NCI-H446 (cell line): ENCODE data around the gene TMEM164.
A peak's percentile ranks its signal among the peaks of the same experiment; 100 is the strongest.

Experiments used
- DNase-seq, 2 experiments: peaks; one replicate each; lab custom pipeline; 2025; lab: John Stamatoyannopoulos, UW

TMEM164 gene

DNA sequence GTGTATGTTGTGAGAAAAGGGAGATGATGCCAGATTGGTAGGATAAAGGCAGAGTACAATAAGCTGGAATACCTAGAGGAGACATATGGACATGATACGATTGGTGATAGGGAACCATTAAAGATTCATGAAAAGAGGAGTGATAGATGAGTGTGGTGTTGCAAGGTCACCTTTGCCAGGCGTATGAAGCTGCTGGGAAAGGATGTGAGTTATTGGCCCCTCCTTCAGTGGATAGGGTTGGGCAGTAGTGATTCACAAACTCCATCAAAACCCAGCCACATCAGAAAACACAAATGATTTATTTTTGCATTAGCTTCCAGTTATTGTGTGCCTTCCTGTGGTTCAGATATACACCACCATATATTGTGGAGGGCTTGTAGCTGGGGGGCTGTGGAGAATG is 34.3 kb downstream of the TMEM164 start:
- DNase-seq, result no peak

DNA sequence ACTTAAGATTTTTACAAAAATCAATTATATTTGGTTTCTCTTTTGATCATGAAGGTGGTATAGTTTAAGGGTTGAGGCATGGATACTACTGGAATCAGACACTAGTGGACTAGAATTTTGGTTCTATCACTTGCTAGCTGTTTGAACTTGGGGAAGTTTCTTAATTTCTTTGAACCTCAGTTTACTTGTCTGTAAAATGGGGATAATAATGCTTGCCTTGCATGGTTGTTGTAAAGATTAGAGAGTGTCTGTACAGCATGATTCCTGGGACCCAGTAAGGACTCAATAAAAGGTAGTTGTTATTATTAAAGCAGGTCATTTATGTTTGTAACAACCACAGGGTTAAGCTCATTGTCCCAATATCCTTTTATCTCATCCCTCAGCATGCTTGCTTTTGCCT is 36.0 kb downstream of the TMEM164 start:
- no peak for DNase-seq

DNA sequence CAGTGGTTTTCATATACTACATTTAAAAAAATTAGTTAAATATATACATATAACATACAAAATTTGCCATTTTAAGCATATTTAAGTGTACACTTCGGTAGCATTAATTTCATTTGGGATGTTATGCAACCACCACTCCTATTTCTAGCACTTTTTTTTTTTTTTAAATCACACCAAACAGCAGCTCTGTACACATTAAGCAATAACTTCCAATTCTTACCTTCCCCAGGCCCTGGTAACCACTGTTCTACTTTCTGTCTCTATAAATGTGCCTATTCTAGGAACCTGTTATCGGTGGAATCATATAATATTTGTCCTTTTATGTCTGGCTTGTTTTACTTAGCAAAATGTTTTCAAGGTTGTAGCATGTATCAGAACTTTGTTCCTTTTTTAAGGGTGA is 39.1 kb downstream of the TMEM164 start:
- DNase-seq, result no peak

DNA sequence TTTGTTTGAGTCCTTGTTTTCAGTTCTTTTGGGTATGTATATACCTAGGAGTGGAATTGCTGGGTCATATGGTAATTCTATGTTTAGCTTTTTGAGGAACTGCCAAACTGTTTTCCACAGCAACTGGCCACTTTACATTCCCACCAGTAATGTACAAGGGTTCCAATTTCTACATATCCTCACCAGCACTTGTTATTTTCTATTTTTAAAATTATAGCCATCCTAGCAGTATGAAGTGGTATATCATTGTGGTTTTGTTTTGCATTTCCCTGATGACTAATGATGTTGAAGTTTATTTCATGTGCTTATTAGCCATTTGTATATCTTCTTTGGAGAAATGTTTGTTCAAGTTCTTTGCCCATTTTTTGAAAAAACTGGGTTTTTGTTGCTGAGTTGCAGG is 39.6 kb downstream of the TMEM164 start:
- DNase-seq, result no peak

DNA sequence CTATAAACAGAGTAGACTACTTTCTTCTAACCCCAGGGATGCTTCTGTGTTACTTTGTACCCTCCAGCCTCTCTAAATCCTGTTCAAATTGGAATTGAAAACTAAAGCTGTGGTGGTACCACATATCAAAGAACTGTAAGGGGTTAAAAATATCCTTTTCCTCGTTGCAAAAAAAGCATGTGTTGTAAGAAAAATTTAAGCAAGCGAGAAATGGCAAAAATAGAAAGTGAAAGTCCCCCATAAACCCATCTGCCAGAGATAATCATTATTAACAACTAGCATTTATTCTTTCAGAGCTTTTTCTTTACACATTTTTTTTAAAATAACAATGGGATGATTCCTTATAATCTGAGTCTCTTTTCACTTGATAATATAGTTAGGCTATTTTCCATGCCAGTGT is 40.6 kb downstream of the TMEM164 start:
- DNase-seq, result no peak

DNA sequence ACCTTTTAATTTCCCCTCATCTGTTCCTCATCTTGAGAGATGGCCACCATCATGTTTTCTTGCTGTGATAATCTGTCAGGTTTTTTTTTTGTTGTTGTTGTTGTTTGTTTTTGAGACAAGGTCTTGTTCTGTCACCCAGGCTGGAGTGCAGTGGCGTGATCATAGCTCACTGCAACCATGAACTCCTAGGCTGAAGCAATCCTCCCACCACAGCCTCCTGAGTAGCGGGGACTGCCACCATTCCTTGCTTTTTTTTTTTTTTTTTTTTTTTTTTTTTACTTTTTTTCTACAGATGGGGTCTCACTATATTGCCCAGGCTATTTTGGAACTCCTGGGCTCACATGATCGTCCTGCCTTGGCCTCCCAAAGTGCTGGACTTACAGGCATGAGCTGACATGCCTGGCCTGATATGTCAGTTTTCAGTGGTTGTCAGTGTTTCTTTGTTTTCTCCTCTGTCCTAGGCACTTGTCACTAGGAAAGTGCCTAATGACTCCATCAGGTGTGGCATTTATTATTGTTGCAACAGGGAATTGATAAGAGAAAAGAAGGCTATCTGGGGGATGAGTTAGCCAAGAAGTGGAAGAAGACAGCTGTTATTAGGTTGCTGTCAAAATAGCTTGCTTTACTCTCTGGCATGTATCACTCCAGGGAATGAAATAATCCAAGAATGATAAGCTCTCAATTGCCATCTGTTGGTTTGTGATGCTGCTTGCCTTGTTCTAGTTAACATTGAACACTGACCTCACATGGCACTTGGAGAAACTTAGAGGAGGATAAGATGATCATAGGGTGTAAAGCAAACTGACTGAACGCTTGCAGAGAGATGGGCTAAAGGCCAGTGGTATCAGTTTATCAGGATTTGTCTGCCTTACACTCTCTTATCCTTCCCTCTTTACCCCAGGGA is 41.7 kb downstream of the TMEM164 start:
- DNase-seq, result peak in 1 of 2 experiments; percentile 58

DNA sequence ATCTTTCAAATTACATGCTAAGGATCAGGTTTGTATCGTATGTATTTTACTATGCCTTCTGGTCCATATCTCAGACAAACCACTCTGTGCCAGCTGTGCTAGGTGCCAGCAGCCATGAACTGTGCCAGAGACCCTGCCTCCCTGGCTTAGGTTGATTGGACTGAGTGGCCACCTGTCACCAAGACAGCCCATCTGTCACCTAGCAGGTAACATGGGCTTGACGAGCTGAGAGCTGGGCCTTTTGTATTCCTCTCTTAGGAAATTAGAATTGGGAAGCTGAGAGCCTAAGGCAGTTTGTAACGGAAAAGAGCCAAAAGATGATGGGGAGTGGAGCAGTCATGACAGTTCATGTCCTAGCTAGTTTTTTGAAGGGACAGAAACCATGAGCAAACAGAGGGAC is 42.5 kb downstream of the TMEM164 start:
- peak; percentile 16 to 64 for DNase-seq

DNA sequence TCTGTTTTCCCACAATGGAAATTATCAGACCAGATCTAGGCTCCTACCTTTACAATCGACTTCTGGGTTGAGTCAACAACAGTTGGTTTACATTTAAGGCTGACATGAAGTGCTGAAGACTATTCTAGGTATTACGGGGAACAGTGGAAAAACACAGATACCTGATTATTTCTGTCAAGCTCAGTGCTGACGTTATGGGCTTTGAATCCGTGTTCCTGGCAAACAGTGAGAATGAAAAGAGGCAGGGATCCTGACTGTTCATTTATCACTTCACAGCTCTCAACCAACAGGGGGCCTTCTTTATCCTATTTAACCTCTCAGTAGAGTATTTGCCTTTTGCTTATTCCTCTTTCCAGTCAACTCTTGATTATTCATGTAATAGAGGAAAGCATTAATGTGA is 43.1 kb downstream of the TMEM164 start:
- DNase-seq, result peak in 1 of 2 experiments; percentile 6

DNA sequence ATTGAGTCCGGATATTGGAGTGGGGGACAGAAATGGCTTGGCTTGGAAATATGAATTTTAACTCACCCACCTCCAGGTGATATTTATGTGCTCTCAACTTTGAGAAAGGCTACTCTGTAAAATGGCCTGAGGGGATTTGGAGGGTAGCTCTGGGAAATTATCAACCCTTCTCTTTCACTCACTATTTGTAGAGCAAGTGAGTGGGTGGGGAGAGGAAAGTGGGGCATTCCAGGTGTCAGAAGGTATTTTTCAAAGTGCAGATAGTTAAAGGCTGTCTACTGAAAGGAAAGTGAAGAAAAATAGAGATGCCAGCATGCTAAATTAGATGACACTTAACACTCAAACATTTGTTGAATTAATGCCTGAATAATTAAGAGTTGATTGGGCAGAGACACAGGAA is 44.1 kb downstream of the TMEM164 start:
- DNase-seq, result no peak

DNA sequence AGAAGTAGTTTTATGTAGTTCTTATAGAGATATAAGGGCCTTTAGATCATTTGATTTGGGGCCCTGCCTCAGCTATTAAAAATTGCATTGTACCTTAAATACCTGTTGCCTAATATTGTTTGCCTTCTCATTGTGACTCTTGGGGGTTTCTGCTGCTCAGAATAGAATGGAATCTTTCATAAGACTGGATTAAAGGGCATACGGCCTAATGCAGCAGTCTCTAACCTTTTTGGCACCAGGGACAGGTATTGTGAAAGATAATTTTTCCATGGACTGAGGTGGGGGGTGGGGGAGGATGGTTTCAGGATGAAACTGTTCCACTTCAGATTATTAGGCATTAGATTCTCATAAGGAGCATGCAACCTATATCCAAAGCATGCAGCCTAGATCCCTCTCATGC is 46.2 kb downstream of the TMEM164 start:
- no peak for DNase-seq

DNA sequence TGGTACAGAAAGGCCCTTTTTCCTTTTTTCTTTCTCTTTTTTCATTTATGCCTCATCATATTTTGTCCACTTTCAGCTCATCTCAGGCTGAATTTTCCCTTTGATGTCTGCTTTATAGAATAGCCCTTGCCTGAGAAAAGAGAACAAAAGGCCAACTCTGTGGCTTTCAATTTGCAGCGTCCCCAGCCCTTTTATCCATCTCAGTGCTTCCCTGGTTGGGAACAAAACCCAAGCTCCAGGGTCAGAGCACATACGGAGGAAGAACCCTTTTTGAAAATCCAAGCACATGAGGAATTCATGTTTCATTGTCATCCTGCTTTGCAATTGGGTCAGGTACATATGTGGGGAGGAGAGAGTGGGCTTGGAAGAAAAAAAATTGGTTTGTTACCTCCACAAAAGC is 47.5 kb downstream of the TMEM164 start:
- no peak for DNase-seq

DNA sequence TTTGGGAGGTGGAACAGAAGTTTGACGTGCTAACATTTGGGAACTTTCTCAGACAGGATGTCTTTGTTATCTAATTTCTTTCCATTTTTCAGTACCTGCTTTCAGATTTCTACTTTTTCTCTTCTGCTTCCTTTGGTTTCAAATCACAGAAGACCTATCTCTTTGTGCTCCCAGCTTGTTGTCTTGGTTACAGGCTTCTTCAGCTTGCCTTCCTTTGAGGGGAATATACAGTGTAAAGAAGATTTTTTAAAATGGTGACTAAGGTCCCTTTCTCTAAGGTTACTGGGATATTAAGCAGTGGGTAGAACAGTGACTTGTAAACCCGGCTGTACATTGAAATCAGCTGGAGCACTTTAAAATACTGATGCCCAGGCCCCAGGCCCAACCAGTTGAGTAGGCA is 48.0 kb downstream of the TMEM164 start:
- DNase-seq, result no peak

DNA sequence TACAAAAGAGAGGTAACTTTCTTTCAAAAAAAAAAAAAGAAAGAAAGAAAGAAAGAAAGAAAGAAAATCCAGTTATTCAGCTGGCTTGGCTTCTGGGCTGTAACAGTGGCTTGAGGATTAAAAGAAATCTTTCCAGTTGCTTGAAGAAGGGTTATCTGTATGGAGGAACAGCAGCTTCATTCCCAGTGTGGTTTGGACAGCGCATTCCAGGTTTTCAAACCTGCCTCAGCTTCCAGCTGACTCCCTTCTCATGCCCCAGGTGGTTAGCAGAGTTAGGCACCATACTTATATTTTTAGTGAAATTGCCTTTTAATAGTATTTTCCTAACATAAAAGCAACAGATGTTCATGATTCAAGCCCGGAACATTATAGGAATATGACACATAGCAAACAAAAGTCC is 48.6 kb downstream of the TMEM164 start:
- no peak for DNase-seq

DNA sequence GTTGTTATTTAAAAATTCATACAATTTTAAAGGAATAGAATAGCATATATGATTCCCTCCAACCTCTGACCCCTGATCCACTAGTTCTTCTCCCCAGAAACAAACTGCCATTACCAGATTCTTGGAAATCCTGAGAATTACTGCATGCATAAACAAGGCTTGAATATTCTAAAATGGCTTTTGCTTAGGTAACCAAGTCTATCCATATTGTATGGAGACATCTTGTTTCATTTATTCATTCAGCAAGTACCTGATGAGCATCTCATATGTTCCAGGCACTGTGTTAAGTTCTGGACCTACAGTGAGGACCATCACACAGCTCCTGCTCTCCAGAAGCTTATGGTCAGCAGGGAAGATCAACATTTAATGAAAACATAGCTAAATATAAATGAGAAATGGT is 49.4 kb downstream of the TMEM164 start:
- DNase-seq, result no peak

DNA sequence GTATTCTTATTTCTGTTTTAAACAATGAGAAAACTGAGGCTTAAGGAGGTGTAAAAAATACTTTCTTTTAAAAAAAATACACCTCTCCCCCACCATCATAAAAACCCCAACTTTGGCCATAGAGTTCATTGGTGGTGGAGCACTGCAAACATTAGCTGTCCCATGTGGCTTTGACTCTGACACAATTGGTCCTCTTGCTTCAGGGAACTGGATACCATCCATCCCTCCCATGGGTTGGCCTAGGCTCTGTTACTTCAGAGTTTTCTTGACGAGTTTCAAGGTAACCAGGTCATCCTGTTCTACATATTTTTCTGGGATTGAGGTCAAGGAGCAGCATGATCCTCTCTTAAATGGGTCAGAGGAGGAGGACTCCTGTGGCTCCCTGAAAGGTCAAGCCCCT is 50.5 kb downstream of the TMEM164 start:
- DNase-seq, result no peak

DNA sequence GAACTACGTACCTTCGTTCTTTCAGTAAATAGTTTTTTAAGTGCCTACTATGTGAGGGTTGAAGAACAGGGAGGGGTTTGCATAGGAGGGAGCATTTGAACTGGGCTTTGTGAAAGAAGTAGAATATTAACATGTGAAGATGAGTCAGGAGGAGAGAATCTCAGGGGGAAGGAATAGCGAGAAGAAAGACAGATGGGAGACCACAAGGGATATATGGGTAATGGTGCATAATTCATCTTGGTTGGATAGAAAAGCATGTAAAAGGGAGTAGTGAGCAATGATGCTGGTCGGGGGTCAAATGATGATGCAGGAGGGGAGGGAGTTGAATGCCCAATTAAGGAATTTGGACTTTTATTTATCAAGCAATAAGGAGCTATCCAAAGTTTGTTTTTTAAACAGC is 52.7 kb downstream of the TMEM164 start:
- no peak for DNase-seq

DNA sequence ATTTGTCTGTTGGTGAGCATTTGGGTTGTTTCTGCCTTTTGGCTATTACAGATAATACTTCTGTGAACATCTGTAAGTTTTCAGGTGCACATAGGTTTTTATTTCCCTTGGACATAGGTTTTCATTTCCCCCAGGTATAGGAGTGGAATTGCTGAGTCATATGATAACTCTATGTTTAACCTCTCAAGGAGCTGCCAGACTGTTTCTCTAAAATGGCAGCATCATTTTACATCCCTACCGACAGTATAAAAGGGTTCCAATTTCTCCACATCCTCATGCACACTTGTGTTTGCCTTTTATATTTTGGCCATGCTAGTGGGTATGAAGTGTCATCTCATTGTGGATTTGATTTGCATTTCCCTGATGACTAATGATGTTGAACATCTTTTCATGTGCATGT is 53.5 kb downstream of the TMEM164 start:
- DNase-seq, result no peak

DNA sequence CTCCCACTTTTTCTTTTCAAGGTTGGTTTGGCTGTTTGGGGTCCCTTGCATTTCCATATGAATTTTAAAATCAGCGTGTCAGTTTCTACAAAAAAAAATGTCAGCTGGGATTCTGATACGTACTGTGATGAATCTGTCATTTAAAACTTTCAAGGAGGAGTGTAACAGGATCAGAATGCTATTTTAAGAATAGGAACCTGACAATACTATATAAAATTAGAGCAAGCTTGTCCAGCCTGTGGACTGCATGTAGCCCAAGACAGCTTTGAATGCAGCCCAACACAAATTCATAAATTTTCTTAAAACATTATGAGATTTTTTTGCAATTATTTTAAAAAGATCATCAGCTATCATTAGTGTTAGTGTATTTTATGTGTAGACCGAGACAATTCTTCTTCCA is 56.5 kb downstream of the TMEM164 start:
- no peak for DNase-seq

DNA sequence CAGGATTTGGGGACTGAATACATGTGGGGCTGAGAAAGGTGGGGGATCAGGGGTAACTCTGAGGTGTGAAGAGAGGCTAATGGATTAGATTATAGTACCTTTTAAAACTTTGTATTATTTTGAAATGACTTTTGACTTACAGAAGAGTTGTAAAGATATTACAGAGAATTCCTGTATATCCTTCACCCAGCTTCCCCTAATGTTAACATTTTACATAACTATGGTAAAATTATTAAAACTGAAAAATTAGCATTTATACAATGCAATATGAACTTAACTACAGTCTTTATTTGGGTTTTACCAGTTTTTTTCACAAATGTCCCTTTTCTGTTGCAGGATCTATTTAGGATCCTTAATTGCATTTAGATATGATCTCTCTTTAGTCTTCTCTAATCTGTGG is 57.4 kb downstream of the TMEM164 start:
- DNase-seq, result no peak

DNA sequence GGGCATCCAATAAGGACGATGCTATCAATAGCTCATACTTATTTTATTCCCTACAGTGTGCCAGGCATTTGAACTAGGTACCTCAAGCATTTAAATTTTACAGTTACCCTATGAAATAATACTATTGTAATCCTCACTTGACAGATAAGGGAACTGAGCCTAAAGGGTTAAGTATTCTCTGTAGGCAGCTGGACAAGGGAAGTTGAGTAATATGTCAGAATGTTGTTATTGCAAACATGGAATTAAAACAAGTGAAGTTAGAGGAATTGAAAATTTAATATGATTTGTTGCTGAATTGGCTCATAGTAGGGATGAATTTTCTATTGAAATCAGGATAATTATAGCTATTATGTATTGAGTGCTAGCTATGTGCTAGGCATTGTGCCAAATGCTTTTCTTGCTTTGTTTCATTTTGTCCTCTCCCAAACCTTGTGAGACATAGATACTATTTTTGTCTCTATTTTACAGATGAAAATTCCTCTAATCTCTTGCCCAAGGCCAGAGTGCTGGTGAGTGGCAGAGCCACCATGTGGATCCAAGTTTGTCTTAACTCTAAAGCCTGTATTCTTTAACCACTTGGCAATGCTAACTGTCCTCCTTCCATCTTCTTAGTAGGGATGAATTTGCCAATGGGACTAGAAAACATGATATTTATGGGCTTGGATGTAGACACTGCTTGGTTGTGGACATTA is 58.1 kb downstream of the TMEM164 start:
- no peak for DNase-seq

DNA sequence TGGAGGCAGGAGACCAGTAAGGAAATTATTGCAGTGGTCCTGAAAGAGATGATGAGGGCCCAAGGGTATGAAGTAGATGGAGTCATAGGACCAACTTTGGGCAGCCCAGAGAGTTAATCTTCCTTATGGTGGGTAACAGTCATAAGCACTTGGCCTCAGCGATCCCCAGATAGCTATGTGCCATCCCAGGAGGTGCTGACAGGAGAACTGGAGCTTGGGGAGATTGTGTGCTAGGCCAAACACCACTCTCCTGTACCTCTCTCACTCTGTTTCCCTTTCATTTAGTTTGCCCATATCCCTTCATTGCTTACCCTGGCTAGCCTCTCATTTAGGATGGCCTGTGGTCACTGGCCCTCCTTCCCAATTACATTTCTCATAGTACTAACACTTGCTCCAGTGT is 60.0 kb downstream of the TMEM164 start:
- DNase-seq, result no peak

DNA sequence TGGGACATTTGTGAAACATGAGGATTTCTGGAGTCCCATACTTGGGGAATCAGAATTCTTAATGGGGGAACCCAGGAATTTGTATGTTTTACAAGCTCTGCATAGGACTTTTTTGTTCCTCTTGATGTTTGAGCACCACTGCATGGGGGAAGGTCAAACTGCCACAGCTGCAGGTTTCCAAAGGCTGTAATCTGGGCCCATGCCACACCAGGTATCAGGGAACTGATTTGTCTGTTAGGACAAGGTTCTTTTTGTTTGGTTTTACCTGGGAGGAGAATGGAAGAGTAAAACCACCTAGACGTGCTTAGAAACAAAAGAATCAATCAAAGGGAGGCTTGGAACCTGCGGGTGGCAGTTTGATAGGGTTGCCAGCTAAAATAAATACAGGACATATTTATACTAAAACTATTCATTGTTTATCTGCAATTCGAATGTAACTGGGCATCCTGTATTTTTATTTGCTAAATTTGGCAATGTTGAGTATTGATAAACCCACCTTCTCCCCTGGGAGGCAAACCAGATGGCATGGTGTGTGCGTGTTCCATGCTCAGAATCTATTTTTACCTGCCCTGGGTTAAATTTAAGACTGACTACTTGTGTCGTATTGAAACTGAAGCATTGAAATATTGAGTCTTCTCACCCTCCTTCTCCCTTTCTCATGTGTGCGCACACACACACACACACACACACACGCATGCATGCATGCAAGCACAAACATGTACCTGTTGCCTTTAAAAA is 63.7 kb downstream of the TMEM164 start:
- no peak for DNase-seq

DNA sequence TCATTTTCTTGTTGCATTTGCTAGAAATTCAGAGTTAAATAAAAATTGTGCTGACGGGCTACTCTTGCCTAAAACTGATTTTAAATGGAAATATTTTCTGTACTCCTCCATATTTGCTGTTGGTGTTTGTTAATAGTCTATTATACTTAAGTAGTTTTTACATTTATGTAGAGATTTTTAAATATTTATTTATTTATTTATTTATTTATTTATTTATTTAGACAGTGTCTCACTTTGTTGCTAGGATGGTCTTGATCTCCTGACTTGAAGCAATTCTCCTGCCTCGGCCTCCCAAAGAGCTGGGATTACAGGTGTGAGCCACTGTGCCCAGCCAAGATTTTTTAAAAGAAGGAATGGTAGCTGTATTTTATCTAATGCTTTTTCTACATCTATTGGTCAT is 68.1 kb downstream of the TMEM164 start:
- no peak for DNase-seq
